Naive B cell (primary cell): Measurements from ENCODE around the gene MKRN2. TPM values are rescaled to one million over a fixed set of nuclear protein-coding genes. Genes with fewer than 3 reads are reported as not detected.
"Not testable (repeated sequence)": the region's sequence is repeated elsewhere in the genome, so short reads cannot be mapped to it uniquely, and the experiment has no call there.

Source experiments
- ATAC-seq, 2 donors: fragments of 150-1000 bp; cut with Tn5 transposase; 2 replicates each; pipeline ENCODE4 v1.10.0; 2021; ENCODE audit warnings: low read depth in 2 of 2, mild to moderate bottlenecking in 2 of 2, moderate library complexity in 2 of 2
- DNase-seq: peaks from one replicate; pipeline ENCODE4 v3.0.0; 2022
- H3K27ac Mint-ChIP-seq, 6 donors: one replicate each; pipeline ENCODE4 v1.8.0; 2020 to 2022; ENCODE audit warnings: mild to moderate bottlenecking in 6 of 6, mixed read lengths in 6 of 6, moderate library complexity in 5 of 6, inconsistent platforms in 2 of 6
- H3K27me3 Mint-ChIP-seq, 3 donors: one replicate each; pipeline ENCODE4 v1.8.0; 2021 to 2022; ENCODE audit warnings: mixed read lengths in 3 of 3, mild to moderate bottlenecking in 1 of 3
- H3K36me3 Mint-ChIP-seq, 2 donors: one replicate each; pipeline ENCODE4 v1.8.0; 2020 to 2022; ENCODE audit warnings: mixed read lengths in 2 of 2, inconsistent platforms in 1 of 2, mild to moderate bottlenecking in 1 of 2
- H3K4me1 Mint-ChIP-seq, 3 donors: one replicate each; pipeline ENCODE4 v1.8.0; 2020 to 2022; ENCODE audit warnings: mixed read lengths in 3 of 3, inconsistent platforms in 1 of 3, mild to moderate bottlenecking in 1 of 3, moderate library complexity in 1 of 3
- H3K4me3 Mint-ChIP-seq, 8 donors: one replicate each; pipeline ENCODE4 v1.8.0; 2020 to 2022; ENCODE audit warnings: mild to moderate bottlenecking in 8 of 8, mixed read lengths in 8 of 8, moderate library complexity in 8 of 8, inconsistent platforms in 2 of 8
- H3K9me3 Mint-ChIP-seq, 7 donors: one replicate each; pipeline ENCODE4 v1.8.0; 2020 to 2022; ENCODE audit warnings: mixed read lengths in 7 of 7, mild to moderate bottlenecking in 5 of 7, inconsistent platforms in 2 of 7, moderate library complexity in 1 of 7
- polyA plus RNA-seq, 6 donors: library from polyadenylated mRNA; unstranded; fragments of 300-500 nt; fragmentation: Illumina TruSeq; gene quantifications; one replicate each; pipeline ENCODE4 v1.2.3, GENCODE V29; 2021; ENCODE audit warnings: low read depth in 6 of 6

MKRN2 gene
- polyA plus RNA-seq, 6 donors from 2014 or later: 35.7 to 54.4 (median 51.4) TPM

- ATAC-seq (no peak), DNase-seq (no peak)
- Mint-ChIP-seq H3K36me3 (peaks cover 23 to 26% of the 10 kb centered on the region in 2 donors), H3K4me1 (no peaks in the 10 kb centered on the region), H3K27ac (no peak overlapping the region), H3K4me3 (no peak overlapping the region), H3K9me3 (no peaks in the 10 kb centered on the region), H3K27me3 (no peaks in the 10 kb centered on the region)
Measured at GRCh38 chr3:12532182-12532581, 24.7 kb upstream of the MKRN2 start.

GRCh38 chr3:12536423-12536822, 20.5 kb upstream of the MKRN2 start:
- ATAC-seq (no peak), DNase-seq (no peak)
- Mint-ChIP-seq H3K4me3 (no peak overlapping the region), H3K9me3 (no peaks in the 10 kb centered on the region), H3K36me3 (peaks cover 10 to 17% of the 10 kb centered on the region in 2 donors), H3K4me1 (no peaks in the 10 kb centered on the region), H3K27me3 (no peaks in the 10 kb centered on the region), H3K27ac (no peak overlapping the region)

GRCh38 chr3:12541625-12542024, 15.3 kb upstream of the MKRN2 start:
- ATAC-seq (no peak), DNase-seq (no peak)
- Mint-ChIP-seq H3K9me3 (no peaks in the 10 kb centered on the region), H3K36me3 (no peaks in the 10 kb centered on the region), H3K27ac (peak overlapping the region in 1 of 6 donors; percentile 28), H3K4me1 (no peaks in the 10 kb centered on the region), H3K27me3 (no peaks in the 10 kb centered on the region), H3K4me3 (no peak overlapping the region)

- not testable (repeated sequence) for H3K4me3 Mint-ChIP-seq, H3K4me1 Mint-ChIP-seq, H3K9me3 Mint-ChIP-seq, ATAC-seq, H3K36me3 Mint-ChIP-seq, DNase-seq, H3K27me3 Mint-ChIP-seq, H3K27ac Mint-ChIP-seq
Measured at GRCh38 chr3:12543497-12543896, 13.4 kb upstream of the MKRN2 start.

- Mint-ChIP-seq H3K27me3 (peaks cover 0 to 1% (median 0%) of the 10 kb centered on the region in 3 donors), H3K4me3 (no peak overlapping the region), H3K9me3 (no peaks in the 10 kb centered on the region), H3K36me3 (no peaks in the 10 kb centered on the region), H3K27ac (no peak overlapping the region), H3K4me1 (no peaks in the 10 kb centered on the region)
- ATAC-seq (no peak), DNase-seq (no peak)
Measured at GRCh38 chr3:12544652-12545472, 12.0 kb upstream of the MKRN2 start.

GRCh38 chr3:12545473-12545791, 11.5 kb upstream of the MKRN2 start, which contains the start of gene MKRN2OS:
Gene MKRN2OS (minus strand): TSS chr3:12545499. CDS start chr3:12545464, 35 bp downstream.
- no peaks in the 10 kb centered on the region for H3K9me3 Mint-ChIP-seq
- no peaks in the 10 kb centered on the region for H3K4me1 Mint-ChIP-seq
- no peak for DNase-seq
- no peak within 1 kb of the TSS for H3K4me3 Mint-ChIP-seq
- H3K27ac Mint-ChIP-seq: peak within 1 kb of the TSS in 1 of 6 donors; percentile 49
- no peaks in the 10 kb centered on the region for H3K36me3 Mint-ChIP-seq
- no peak for ATAC-seq
- H3K27me3 Mint-ChIP-seq: peaks cover 0 to 7% (median 3%) of the 10 kb centered on the region in 3 donors

- Mint-ChIP-seq H3K4me3 (no peak overlapping the region), H3K27me3 (peaks cover 19 to 25% (median 22%) of the 10 kb centered on the region in 3 donors), H3K36me3 (no peaks in the 10 kb centered on the region), H3K27ac (no peak overlapping the region), H3K9me3 (peaks cover 0 to 2% (median 0%) of the 10 kb centered on the region in 7 donors), H3K4me1 (peaks cover 4 to 11% (median 7%) of the 10 kb centered on the region in 3 donors)
- ATAC-seq (no peak), DNase-seq (no peak)
Measured at GRCh38 chr3:12549971-12550760, 6.7 kb upstream of the MKRN2 start.

GRCh38 chr3:12553921-12554391, 2.9 kb upstream of the MKRN2 start:
- peaks cover 32 to 34% (median 34%) of the 10 kb centered on the region in 3 donors for H3K4me1 Mint-ChIP-seq
- no peak for ATAC-seq
- H3K27ac Mint-ChIP-seq: peak overlapping the region in 2 of 6 donors; percentile 15 to 32
- DNase-seq: peak; percentile 7
- peak overlapping the region; percentile 80 to 99 (median 91) for H3K4me3 Mint-ChIP-seq
- H3K27me3 Mint-ChIP-seq: peaks cover 19 to 25% (median 22%) of the 10 kb centered on the region in 3 donors
- H3K9me3 Mint-ChIP-seq: peaks cover 0 to 2% (median 0%) of the 10 kb centered on the region in 7 donors
- no peaks in the 10 kb centered on the region for H3K36me3 Mint-ChIP-seq

- peak; percentile 5 for DNase-seq
- no peak for ATAC-seq
Measured at GRCh38 chr3:12556314-12556689, 585 bp upstream of the MKRN2 start.

GRCh38 chr3:12557473-12558100, 700 bp downstream of the MKRN2 start:
- H3K36me3 Mint-ChIP-seq: no peaks in the 10 kb centered on the region
- no peak for ATAC-seq

More at GRCh38 chr3:12556314-12556689, 585 bp upstream of the MKRN2 start:
- H3K4me3 Mint-ChIP-seq: peak overlapping the region; percentile 93 to 99 (median 96)
- H3K27me3 Mint-ChIP-seq: peaks cover 9 to 22% (median 21%) of the 10 kb centered on the region in 3 donors
- H3K9me3 Mint-ChIP-seq: peaks cover 0 to 2% (median 0%) of the 10 kb centered on the region in 7 donors
- peaks cover 52 to 57% (median 55%) of the 10 kb centered on the region in 3 donors for H3K4me1 Mint-ChIP-seq
- no peaks in the 10 kb centered on the region for H3K36me3 Mint-ChIP-seq
- H3K27ac Mint-ChIP-seq: peak overlapping the region; percentile 87 to 95 (median 92)

GRCh38 chr3:12558706-12559105, 1.8 kb downstream of the MKRN2 start:
- no peak for DNase-seq
- H3K4me3 Mint-ChIP-seq: peak overlapping the region in 6 of 8 donors; percentile 12 to 99 (median 94)
- ATAC-seq: no peak
- peaks cover 0 to 2% (median 0%) of the 10 kb centered on the region in 7 donors for H3K9me3 Mint-ChIP-seq
- H3K4me1 Mint-ChIP-seq: peaks cover 52 to 68% (median 59%) of the 10 kb centered on the region in 3 donors
- peak overlapping the region in 1 of 6 donors; percentile 91 for H3K27ac Mint-ChIP-seq
- H3K27me3 Mint-ChIP-seq: peaks cover 2 to 13% (median 12%) of the 10 kb centered on the region in 3 donors
- no peaks in the 10 kb centered on the region for H3K36me3 Mint-ChIP-seq

More at GRCh38 chr3:12557473-12558100, 700 bp downstream of the MKRN2 start:
- H3K4me3 Mint-ChIP-seq: peak overlapping the region; percentile 93 to 99 (median 96)
- H3K9me3 Mint-ChIP-seq: peaks cover 0 to 2% (median 0%) of the 10 kb centered on the region in 7 donors
- peaks cover 55 to 70% (median 61%) of the 10 kb centered on the region in 3 donors for H3K4me1 Mint-ChIP-seq
- H3K27ac Mint-ChIP-seq: peak overlapping the region; percentile 53 to 96 (median 90)
- no peak for DNase-seq
- peaks cover 9 to 22% (median 21%) of the 10 kb centered on the region in 3 donors for H3K27me3 Mint-ChIP-seq

- peaks cover 0 to 6% (median 4%) of the 10 kb centered on the region in 3 donors for H3K27me3 Mint-ChIP-seq
- H3K36me3 Mint-ChIP-seq: no peaks in the 10 kb centered on the region
- H3K27ac Mint-ChIP-seq: no peak overlapping the region
Measured at GRCh38 chr3:12559520-12559919, 2.6 kb downstream of the MKRN2 start.

More at GRCh38 chr3:12559520-12559919, 2.6 kb downstream of the MKRN2 start:
- Mint-ChIP-seq H3K4me1 (peaks cover 54 to 64% (median 57%) of the 10 kb centered on the region in 3 donors), H3K9me3 (peaks cover 0 to 2% (median 0%) of the 10 kb centered on the region in 7 donors), H3K4me3 (peak overlapping the region in 4 of 8 donors; percentile 16 to 99 (median 51))
- ATAC-seq (no peak), DNase-seq (no peak)
